ENCODE measurements around the gene C21orf58. TPM values are rescaled to one million over a fixed set of nuclear protein-coding genes. Genes with fewer than 3 reads are reported as not detected.
A peak's percentile ranks its signal among the peaks of the same experiment; 100 is the strongest.

The C21orf58 gene
- total RNA-seq, 6 donors from 2014 or later = 3.2 to 35.6 (median 6.7) TPM

DNA sequence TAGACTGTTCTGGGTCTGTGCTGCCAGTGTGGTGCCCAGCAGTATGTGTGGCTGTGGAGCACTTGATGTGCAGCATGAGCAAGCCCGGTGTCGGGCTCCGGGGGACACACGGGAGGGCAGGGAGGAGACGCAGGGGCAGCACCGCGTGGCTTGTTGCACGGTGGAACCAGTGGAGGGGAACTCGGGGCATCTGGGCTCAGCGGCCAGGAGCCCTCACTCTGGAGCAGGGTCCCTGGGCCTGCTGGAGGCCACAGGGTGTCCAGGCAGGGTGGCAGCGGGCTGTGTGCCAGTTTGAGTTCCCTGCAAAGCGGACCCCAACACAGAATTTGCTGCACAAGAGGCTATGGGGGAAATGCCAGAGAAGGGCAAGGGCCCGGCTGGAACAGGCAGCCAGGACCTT lies 30.8 kb upstream of the C21orf58 start:
- Histone ChIP-seq H3K9me3 (no peaks in the 10 kb centered on the region), H3K27ac (no peak overlapping the region), H3K36me3 (peaks cover 42 to 95% (median 85%) of the 10 kb centered on the region in 4 donors), H3K27me3 (no peaks in the 10 kb centered on the region), H3K4me3 (no peak overlapping the region), H3K4me1 (no peaks in the 10 kb centered on the region)
- TF ChIP-seq POLR2A (IDR thresholded peaks at IDR 0.05) (no peak), POLR2AphosphoS5 (IDR thresholded peaks at IDR 0.05) (no peak), EP300 (IDR thresholded peaks at IDR 0.05) (no peak)
- TF ChIP-seq, protein P1, sequence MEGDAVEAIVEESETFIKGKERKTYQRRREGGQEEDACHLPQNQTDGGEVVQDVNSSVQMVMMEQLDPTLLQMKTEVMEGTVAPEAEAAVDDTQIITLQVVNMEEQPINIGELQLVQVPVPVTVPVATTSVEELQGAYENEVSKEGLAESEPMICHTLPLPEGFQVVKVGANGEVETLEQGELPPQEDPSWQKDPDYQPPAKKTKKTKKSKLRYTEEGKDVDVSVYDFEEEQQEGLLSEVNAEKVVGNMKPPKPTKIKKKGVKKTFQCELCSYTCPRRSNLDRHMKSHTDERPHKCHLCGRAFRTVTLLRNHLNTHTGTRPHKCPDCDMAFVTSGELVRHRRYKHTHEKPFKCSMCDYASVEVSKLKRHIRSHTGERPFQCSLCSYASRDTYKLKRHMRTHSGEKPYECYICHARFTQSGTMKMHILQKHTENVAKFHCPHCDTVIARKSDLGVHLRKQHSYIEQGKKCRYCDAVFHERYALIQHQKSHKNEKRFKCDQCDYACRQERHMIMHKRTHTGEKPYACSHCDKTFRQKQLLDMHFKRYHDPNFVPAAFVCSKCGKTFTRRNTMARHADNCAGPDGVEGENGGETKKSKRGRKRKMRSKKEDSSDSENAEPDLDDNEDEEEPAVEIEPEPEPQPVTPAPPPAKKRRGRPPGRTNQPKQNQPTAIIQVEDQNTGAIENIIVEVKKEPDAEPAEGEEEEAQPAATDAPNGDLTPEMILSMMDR (IDR thresholded peaks at IDR 0.05) = no peak
- ATAC-seq (ENCODE audit: low FRiP score in 2 of 2) = no peak
- no peak for DNase-seq
- WGBS, 2 donors = 96% methylated on average over 9 to 13 of the region's 13 CpGs

DNA sequence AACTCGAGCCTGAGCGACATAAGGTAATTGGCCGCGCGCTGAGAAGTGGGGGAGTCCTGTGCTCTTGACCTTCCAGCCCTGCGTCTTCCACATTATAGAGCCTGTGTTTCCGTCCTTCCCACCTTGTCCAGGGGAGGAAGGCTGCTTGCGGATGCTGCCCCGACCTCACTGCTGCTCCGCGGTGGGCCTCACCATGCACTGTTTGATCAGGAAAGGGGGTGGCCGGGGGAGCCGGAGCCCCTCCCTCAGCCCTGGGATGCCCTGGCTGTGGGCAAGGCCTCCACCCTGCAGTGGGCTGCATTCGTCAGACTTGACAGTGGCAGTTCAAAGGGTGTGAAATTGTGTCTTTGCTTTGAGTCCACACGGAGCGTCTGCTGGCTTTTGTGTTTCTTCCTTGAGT lies 30.4 kb upstream of the C21orf58 start:
- Histone ChIP-seq H3K4me3 (no peak overlapping the region), H3K9me3 (no peaks in the 10 kb centered on the region), H3K27ac (no peak overlapping the region), H3K27me3 (no peaks in the 10 kb centered on the region), H3K4me1 (no peaks in the 10 kb centered on the region), H3K36me3 (peaks cover 47 to 99% (median 90%) of the 10 kb centered on the region in 4 donors)
- DNase-seq (no peak), ATAC-seq (ENCODE audit: low FRiP score in 2 of 2) (no peak)
- WGBS, 2 donors = 96 to 98% methylated on average over 15 to 16 of the region's 16 CpGs
- TF ChIP-seq POLR2AphosphoS5 (IDR thresholded peaks at IDR 0.05) (no peak), POLR2A (IDR thresholded peaks at IDR 0.05) (no peak), EP300 (IDR thresholded peaks at IDR 0.05) (no peak)
- TF ChIP-seq, protein P1 (IDR thresholded peaks at IDR 0.05) = no peak

DNA sequence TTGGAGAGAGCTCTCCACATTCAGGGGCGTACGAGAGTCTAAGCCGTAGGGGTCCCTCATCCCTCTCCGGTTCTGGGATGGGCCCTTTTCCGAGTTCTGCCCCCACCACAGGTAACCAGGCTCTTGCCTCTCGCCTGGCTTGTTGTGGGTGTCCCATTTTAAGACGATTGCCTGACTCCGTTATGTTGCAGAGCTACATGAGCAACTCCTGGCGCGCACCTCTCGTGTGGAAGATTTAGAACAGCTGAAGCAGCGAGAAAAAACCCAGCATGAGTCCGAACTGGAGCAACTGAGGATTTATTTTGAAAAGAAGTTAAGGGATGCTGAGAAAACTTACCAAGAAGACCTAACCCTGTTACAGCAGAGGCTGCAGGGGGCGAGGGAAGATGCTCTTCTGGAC lies 29.2 kb upstream of the C21orf58 start:
- Histone ChIP-seq H3K27me3 (no peaks in the 10 kb centered on the region), H3K4me3 (no peak overlapping the region), H3K9me3 (no peaks in the 10 kb centered on the region), H3K4me1 (no peaks in the 10 kb centered on the region), H3K27ac (no peak overlapping the region), H3K36me3 (peaks cover 50 to 100% (median 91%) of the 10 kb centered on the region in 4 donors)
- ATAC-seq (ENCODE audit: low FRiP score in 2 of 2) (no peak), DNase-seq (no peak)
- WGBS, 2 donors = 90 to 99% methylated on average over 14 of the region's 14 CpGs
- TF ChIP-seq POLR2AphosphoS5 (IDR thresholded peaks at IDR 0.05) = no peak
- TF ChIP-seq, protein P1 (IDR thresholded peaks at IDR 0.05) = no peak
- TF ChIP-seq EP300 (IDR thresholded peaks at IDR 0.05) = no peak
- no peak for TF ChIP-seq POLR2A (IDR thresholded peaks at IDR 0.05)

DNA sequence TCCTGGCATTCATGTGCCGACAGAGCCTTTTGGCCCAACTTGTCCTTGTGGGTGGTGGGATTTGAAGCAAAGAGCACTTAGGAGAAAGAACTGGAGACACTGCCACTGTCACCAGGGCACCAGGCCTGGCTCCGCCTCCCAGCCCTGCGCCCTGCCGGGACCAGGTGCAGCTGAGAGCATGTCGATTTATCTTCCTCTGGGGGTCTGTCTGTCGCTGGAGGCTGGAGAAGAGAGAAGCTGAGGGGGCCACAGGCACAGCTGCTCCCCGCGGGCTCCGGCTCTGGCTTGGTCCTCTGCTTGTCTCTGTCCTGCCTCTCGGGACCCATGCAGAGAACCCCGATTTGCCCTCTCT lies 28.5 kb upstream of the C21orf58 start:
- Histone ChIP-seq H3K36me3 (peaks cover 46 to 100% (median 92%) of the 10 kb centered on the region in 4 donors), H3K4me3 (no peak overlapping the region), H3K9me3 (no peaks in the 10 kb centered on the region), H3K27me3 (no peaks in the 10 kb centered on the region), H3K27ac (no peak overlapping the region), H3K4me1 (no peaks in the 10 kb centered on the region)
- TF ChIP-seq POLR2AphosphoS5 (IDR thresholded peaks at IDR 0.05) = no peak
- TF ChIP-seq, protein P1 (IDR thresholded peaks at IDR 0.05) = no peak
- TF ChIP-seq POLR2A (IDR thresholded peaks at IDR 0.05) = no peak
- no peak for TF ChIP-seq EP300 (IDR thresholded peaks at IDR 0.05)
- DNase-seq (peak in 1 of 2 donors; percentile 77), ATAC-seq (ENCODE audit: low FRiP score in 2 of 2) (no peak)
- 98 to 100% methylated on average over 6 to 11 of the region's 11 CpGs for WGBS, 2 donors

DNA sequence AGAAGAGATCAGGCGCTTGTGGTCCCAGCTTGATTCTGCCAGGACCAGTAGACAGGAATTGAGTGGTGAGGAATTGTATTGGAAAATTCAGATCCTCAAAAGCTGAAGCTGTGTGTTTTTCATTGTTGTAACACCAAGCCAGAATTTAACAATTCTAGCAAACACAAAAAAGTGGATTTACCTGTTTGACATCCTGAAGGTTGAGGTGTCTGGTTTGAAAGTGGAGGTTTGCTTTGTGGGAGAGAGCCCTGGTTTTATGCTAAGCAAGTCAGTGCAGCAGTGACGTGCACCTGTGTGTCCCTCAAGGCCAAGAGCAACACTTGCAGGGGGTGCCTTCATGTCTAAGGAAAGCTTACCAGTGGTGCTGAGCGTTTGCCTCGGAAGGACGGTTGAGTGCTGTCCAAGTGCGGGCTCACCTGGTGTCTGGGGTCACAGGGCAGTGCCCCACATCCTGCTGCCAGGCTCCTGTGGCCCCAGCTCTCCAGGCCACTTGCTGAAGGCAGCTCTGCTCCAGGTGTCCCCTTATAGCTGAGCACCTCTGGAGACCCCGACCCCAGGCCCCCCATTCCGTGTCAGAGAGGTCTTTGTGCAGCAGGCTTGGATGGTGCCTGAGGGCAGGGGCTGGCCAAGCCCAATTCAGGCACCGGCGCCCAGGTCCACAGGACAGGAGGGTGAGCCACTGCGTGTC lies 27.9 kb upstream of the C21orf58 start:
- Histone ChIP-seq H3K27me3 (no peaks in the 10 kb centered on the region), H3K36me3 (peaks cover 43 to 100% (median 92%) of the 10 kb centered on the region in 4 donors), H3K9me3 (no peaks in the 10 kb centered on the region), H3K4me1 (no peaks in the 10 kb centered on the region), H3K27ac (no peak overlapping the region), H3K4me3 (no peak overlapping the region)
- WGBS, 2 donors = 82 to 84% methylated on average over 4 to 9 of the region's 11 CpGs
- DNase-seq (no peak), ATAC-seq (ENCODE audit: low FRiP score in 2 of 2) (no peak)
- TF ChIP-seq POLR2A (IDR thresholded peaks at IDR 0.05) = no peak
- TF ChIP-seq, protein P1 (IDR thresholded peaks at IDR 0.05) = no peak
- no peak for TF ChIP-seq POLR2AphosphoS5 (IDR thresholded peaks at IDR 0.05)
- TF ChIP-seq EP300 (IDR thresholded peaks at IDR 0.05) = no peak

Measured in upper lobe of left lung (tissue), 6 donors.